ENCODE measurements around the gene VEGFD.

The VEGFD gene

DNA sequence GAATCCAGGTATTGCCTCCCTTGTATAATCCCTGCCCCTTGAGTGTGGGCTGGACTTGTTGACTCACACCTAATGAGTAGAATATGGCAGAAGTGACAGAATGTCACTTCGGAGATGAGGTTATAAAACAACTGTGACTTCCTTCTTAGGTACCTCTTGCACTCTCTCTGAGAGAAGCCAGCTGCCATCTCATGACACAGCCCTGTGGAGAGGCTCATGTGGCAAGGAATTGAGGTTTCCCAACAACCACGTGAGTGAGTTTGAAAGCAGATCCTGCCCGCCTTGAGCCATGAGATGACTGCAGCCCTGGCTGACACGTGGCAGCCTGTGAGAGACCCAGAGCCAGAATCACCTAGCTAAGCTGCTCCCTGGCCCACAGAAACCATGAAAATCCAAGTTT lies 82.3 kb downstream of the VEGFD start:
- no peak overlapping the region for H3K4me3 ChIP-seq (ENCODE audit: low read depth, low read length)
- peaks cover 25% of the 10 kb centered on the region for H3K27me3 ChIP-seq (ENCODE audit: insufficient read depth, low read depth, severe bottlenecking)
- no peak for DNase-seq
- no peaks in the 10 kb centered on the region for H3K9me3 ChIP-seq (ENCODE audit: severe bottlenecking)
- no peak for TF ChIP-seq CTCF (IDR thresholded peaks at IDR 0.05; ENCODE audit: low read depth, low read length)
- H3K36me3 ChIP-seq, result no peaks in the 10 kb centered on the region
- H3K27ac ChIP-seq, result no peak overlapping the region

DNA sequence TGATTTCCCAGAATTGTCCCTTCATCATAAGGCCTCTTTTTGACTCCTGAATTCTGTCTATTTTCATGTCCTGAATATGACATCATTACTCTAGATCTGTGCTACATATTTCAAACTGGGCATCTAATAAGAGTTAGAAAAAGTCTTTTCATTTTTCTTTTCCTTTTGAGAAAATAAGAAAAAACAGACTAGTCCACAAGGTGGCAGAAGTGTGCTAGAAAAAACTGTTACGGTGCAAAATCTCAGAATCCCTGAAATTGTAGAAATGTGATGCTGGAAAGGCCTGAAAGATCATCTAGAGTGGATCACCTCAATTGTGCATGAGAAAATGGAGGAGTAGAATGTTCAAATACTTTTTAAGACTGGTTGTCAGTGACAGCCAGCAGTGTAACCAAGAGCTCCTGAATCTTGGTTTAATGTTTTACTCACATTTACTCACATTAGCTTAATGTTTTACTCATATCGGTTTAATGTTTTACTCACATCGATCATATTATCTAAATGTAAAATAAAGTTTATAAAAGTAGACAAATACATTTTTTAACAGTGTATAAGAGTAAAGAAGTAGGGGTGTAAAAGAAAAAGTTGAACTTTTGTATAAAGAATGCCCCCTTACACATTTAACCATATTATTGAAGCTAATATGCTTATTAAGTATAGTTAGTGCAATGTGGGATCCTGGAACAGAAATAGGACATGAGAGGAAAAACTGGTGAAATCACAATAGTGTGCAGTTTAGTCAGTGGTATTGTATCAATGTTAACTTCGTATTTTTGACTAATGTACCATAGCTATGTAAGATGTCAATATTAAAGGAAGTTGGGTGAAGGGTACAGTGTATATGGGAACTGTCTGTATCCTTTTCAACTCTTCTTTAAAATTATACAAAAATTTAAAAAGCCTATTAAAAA lies 84.0 kb downstream of the VEGFD start:
- no peaks in the 10 kb centered on the region for H3K36me3 ChIP-seq
- DNase-seq, result no peak
- H3K4me3 ChIP-seq (ENCODE audit: low read depth, low read length), result no peak overlapping the region
- H3K9me3 ChIP-seq (ENCODE audit: severe bottlenecking), result no peaks in the 10 kb centered on the region
- H3K27me3 ChIP-seq (ENCODE audit: insufficient read depth, low read depth, severe bottlenecking), result peaks cover 24% of the 10 kb centered on the region
- H3K27ac ChIP-seq, result no peak overlapping the region
- 0 out of 2 replicates have a peak, but pooled peaks have one; percentile 17 for TF ChIP-seq CTCF (IDR thresholded peaks at IDR 0.05; ENCODE audit: low read depth, low read length)

GRCh38 chrX:15298780-15299179 lies 85.4 kb downstream of the VEGFD start:
- DNase-seq, result no peak
- H3K4me3 ChIP-seq (ENCODE audit: low read depth, low read length), result no peak overlapping the region
- H3K27ac ChIP-seq, result no peak overlapping the region
- no peaks in the 10 kb centered on the region for H3K9me3 ChIP-seq (ENCODE audit: severe bottlenecking)
- peaks cover 24% of the 10 kb centered on the region for H3K27me3 ChIP-seq (ENCODE audit: insufficient read depth, low read depth, severe bottlenecking)
- no peak for TF ChIP-seq CTCF (IDR thresholded peaks at IDR 0.05; ENCODE audit: low read depth, low read length)
- H3K36me3 ChIP-seq, result no peaks in the 10 kb centered on the region

DNA sequence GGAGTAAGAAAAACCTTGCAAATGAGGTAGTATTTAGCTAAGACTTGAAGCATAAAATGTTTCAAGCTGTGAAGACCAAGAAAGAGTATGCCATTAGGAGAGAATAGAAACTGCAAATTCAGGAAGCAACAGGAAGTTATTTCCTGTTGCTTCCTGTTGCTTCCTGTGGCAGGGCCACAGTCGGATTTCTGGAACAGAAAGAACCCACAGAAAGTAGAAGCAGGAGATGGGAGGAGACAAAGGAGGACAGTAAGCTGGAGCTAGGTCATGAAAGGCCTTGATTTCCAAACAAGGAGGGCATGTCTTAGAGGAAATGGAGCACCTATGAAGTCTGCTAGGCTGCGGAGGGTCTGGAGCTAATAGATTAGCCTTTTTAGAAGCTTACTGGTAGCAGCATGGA lies 86.0 kb downstream of the VEGFD start:
- Histone ChIP-seq H3K9me3 (ENCODE audit: severe bottlenecking) (no peaks in the 10 kb centered on the region), H3K4me3 (ENCODE audit: low read depth, low read length) (no peak overlapping the region), H3K27me3 (ENCODE audit: insufficient read depth, low read depth, severe bottlenecking) (peaks cover 24% of the 10 kb centered on the region), H3K36me3 (no peaks in the 10 kb centered on the region), H3K27ac (no peak overlapping the region)
- no peak for DNase-seq
- no peak for TF ChIP-seq CTCF (IDR thresholded peaks at IDR 0.05; ENCODE audit: low read depth, low read length)
